IMR-90 (cell line): ENCODE results near the gene SAPCD1. TPM values are rescaled to one million over a fixed set of nuclear protein-coding genes. Genes with fewer than 3 reads are reported as not detected.

Experiments used
- ATAC-seq: fragments of 200-7000 bp; cut with Tn5 transposase; 2 replicates; pipeline ENCODE4 v1.9.1; 2020; ENCODE audit warnings: low read depth, mild to moderate bottlenecking, moderate library complexity
- BruUV-seq: library from RNA; stranded (reverse); fragments of 400-500 nt; replicated peaks from 2 replicates; lab custom pipeline; 2021; lab: Mats Ljungman, UMichigan
- CTCF ChIA-PET: fragments of 300-600 bp; formaldehyde crosslinking; extraction: SDS; loops from one replicate; lab custom pipeline; 2021; ENCODE audit warnings: antibody characterized with exemption; lab: Yijun Ruan, JAX
- POLR2A ChIA-PET: fragments of 300-600 bp; sonication (Branson Sonifier 250); formaldehyde crosslinking; loops from one replicate; lab custom pipeline; 2022; ENCODE audit warnings: antibody characterized with exemption; ENCODE audit not compliant: unreplicated experiment; lab: Charles Lee
- DNase-seq: peaks from one replicate; pipeline ENCODE4 v3.0.0; 2013
- H2AFZ ChIP-seq: replicated peaks from 2 replicates; pipeline ENCODE3; 2013; ENCODE audit warnings: low read length, mild to moderate bottlenecking; ENCODE audit not compliant: poor library complexity
- H2AK5ac ChIP-seq: 2 replicates; pipeline ENCODE4 v1.6.1; 2013; ENCODE audit warnings: low read depth, low read length, inconsistent platforms
- H2AK9ac ChIP-seq: replicated peaks from 2 replicates; pipeline ENCODE3; 2013; ENCODE audit warnings: mild to moderate bottlenecking, low read depth, low read length, moderate library complexity; ENCODE audit not compliant: poor library complexity
- H2BK120ac ChIP-seq: 2 replicates; pipeline ENCODE4 v1.6.1; 2013; ENCODE audit warnings: low read depth, low read length, inconsistent platforms
- H2BK15ac ChIP-seq: 3 replicates; pipeline ENCODE4 v1.6.1; 2013; ENCODE audit warnings: low read depth, low read length, inconsistent platforms
- H2BK20ac ChIP-seq: 2 replicates; pipeline ENCODE4 v1.6.1; 2013; ENCODE audit warnings: low read depth, mild to moderate bottlenecking, inconsistent platforms, low read length, moderate library complexity
- H2BK5ac ChIP-seq: 2 replicates; pipeline ENCODE4 v1.6.1; 2013; ENCODE audit warnings: mild to moderate bottlenecking, low read depth, low read length, inconsistent platforms; ENCODE audit not compliant: poor library complexity, severe bottlenecking
- H3K14ac ChIP-seq: replicated peaks from 2 replicates; pipeline ENCODE4 v1.6.1; 2013; ENCODE audit warnings: low read depth, low read length, inconsistent platforms
- H3K18ac ChIP-seq: 2 replicates; pipeline ENCODE4 v1.6.1; 2013; ENCODE audit warnings: low read depth, low read length, control low read depth
- H3K23ac ChIP-seq: 2 replicates; pipeline ENCODE4 v1.6.1; 2013; ENCODE audit warnings: low read depth, low read length, inconsistent platforms
- H3K27ac ChIP-seq: 2 replicates; pipeline ENCODE4 v1.5.1; 2013; ENCODE audit warnings: mild to moderate bottlenecking, control low read depth, low read length; ENCODE audit not compliant: insufficient read depth
- H3K27me3 ChIP-seq: 2 replicates; pipeline ENCODE4 v1.6.1; 2013; ENCODE audit warnings: low read length; ENCODE audit not compliant: control insufficient read depth, insufficient read depth
- H3K36me3 ChIP-seq: 2 replicates; pipeline ENCODE4 v1.6.1; 2013; ENCODE audit warnings: low read length, mixed read lengths; ENCODE audit not compliant: control insufficient read depth, insufficient read depth
- H3K4ac ChIP-seq: 2 replicates; pipeline ENCODE4 v1.6.1; 2013; ENCODE audit warnings: low read depth, low read length, inconsistent platforms
- H3K4me1 ChIP-seq: 2 replicates; pipeline ENCODE4 v1.6.1; 2013; ENCODE audit warnings: low read length, mixed read lengths; ENCODE audit not compliant: control insufficient read depth, insufficient read depth
- H3K4me2 ChIP-seq: 2 replicates; pipeline ENCODE4 v1.6.1; 2013; ENCODE audit warnings: low read depth, mild to moderate bottlenecking, control low read depth, low read length, moderate library complexity
- H3K4me3 ChIP-seq: 2 replicates; pipeline ENCODE4 v1.5.1; 2013; ENCODE audit warnings: low read depth, mild to moderate bottlenecking, control low read depth, low read length, moderate library complexity; ENCODE audit not compliant: insufficient read depth
- H3K56ac ChIP-seq: 2 replicates; pipeline ENCODE4 v1.6.1; 2013; ENCODE audit warnings: low read length, inconsistent platforms; ENCODE audit not compliant: insufficient read depth; ENCODE audit errors: extremely low read depth
- H3K79me1 ChIP-seq, 2 experiments: 2 replicates each; pipeline ENCODE4 v1.6.1; 2013; ENCODE audit warnings: low read length in 2 of 2, inconsistent platforms in 1 of 2, low read depth in 1 of 2
- H3K9ac ChIP-seq: 2 replicates; pipeline ENCODE4 v1.6.1; 2013; ENCODE audit warnings: low read depth, low read length, control low read depth
- H3K9me1 ChIP-seq: 2 replicates; pipeline ENCODE4 v1.6.1; 2013; ENCODE audit warnings: low read length, inconsistent platforms; ENCODE audit not compliant: insufficient read depth
- H3K9me3 ChIP-seq: 2 replicates; pipeline ENCODE4 v1.6.1; 2013; ENCODE audit warnings: low read length; ENCODE audit not compliant: control insufficient read depth, insufficient read depth
- H4K20me1 ChIP-seq: 2 replicates; pipeline ENCODE4 v1.6.1; 2013; ENCODE audit warnings: low read length, inconsistent platforms; ENCODE audit not compliant: insufficient read depth
- H4K5ac ChIP-seq: 2 replicates; pipeline ENCODE4 v1.6.1; 2013; ENCODE audit warnings: mild to moderate bottlenecking, low read depth, low read length, control low read depth
- H4K8ac ChIP-seq, 2 experiments: 2 replicates each; pipeline ENCODE4 v1.6.1; 2013; ENCODE audit warnings: low read depth in 2 of 2, low read length in 2 of 2, control low read depth in 1 of 2, inconsistent platforms in 1 of 2
- H4K91ac ChIP-seq: 2 replicates; pipeline ENCODE4 v1.6.1; 2013; ENCODE audit warnings: low read depth, low read length, inconsistent platforms; ENCODE audit not compliant: insufficient read depth
- BHLHE40 ChIP-seq: fragments of 150-350 bp; IDR thresholded peaks from 2 replicates; pipeline ENCODE4 v1.6.1; 2016; ENCODE audit warnings: mild to moderate bottlenecking, low read depth, low read length
- CEBPB ChIP-seq: IDR thresholded peaks from 2 replicates; pipeline ENCODE4 v1.6.1; 2012; ENCODE audit warnings: low read depth, low read length, improper control_type of control experiment
- CHD1 ChIP-seq: IDR thresholded peaks from 2 replicates; pipeline ENCODE4 v1.6.1; 2012; ENCODE audit warnings: low read depth, low read length, improper control_type of control experiment
- ELK1 ChIP-seq: fragments of 150-350 bp; IDR thresholded peaks from 2 replicates; pipeline ENCODE4 v1.6.1; 2016; ENCODE audit warnings: low read depth, mild to moderate bottlenecking, low read length, moderate library complexity, borderline replicate concordance
- FOS ChIP-seq: fragments of 150-350 bp; IDR thresholded peaks from 2 replicates; pipeline ENCODE4 v1.6.1; 2016; ENCODE audit warnings: low read depth, low read length
- MAFK ChIP-seq: IDR thresholded peaks from 2 replicates; pipeline ENCODE4 v1.6.1; 2012; ENCODE audit warnings: low read depth, low read length, improper control_type of control experiment
- MAZ ChIP-seq: IDR thresholded peaks from 2 replicates; pipeline ENCODE4 v1.6.1; 2012; ENCODE audit warnings: low read depth, mild to moderate bottlenecking, low read length, improper control_type of control experiment, moderate library complexity, borderline replicate concordance
- MXI1 ChIP-seq: IDR thresholded peaks from 2 replicates; pipeline ENCODE4 v1.6.1; 2012; ENCODE audit warnings: low read depth, mild to moderate bottlenecking, low read length, moderate library complexity, borderline replicate concordance
- NFE2L2 ChIP-seq: fragments of 150-350 bp; IDR thresholded peaks from 2 replicates; pipeline ENCODE4 v1.6.1; 2016; ENCODE audit warnings: low read depth, mild to moderate bottlenecking, low read length
- POLR2A ChIP-seq: IDR thresholded peaks from 2 replicates; pipeline ENCODE4 v1.6.1; 2012; ENCODE audit warnings: mild to moderate bottlenecking, low read depth, low read length
- RAD21 ChIP-seq: IDR thresholded peaks from 2 replicates; pipeline ENCODE4 v1.6.1; 2012; ENCODE audit warnings: low read length, improper control_type of control experiment
- RCOR1 ChIP-seq: IDR thresholded peaks from 2 replicates; pipeline ENCODE4 v1.6.1; 2012; ENCODE audit warnings: mild to moderate bottlenecking, low read length, improper control_type of control experiment; ENCODE audit not compliant: insufficient replicate concordance
- RFX5 ChIP-seq: IDR thresholded peaks from 2 replicates; pipeline ENCODE4 v1.8.0; 2012; ENCODE audit warnings: low read depth, mild to moderate bottlenecking, low read length, moderate library complexity
- USF2 ChIP-seq: fragments of 150-350 bp; IDR thresholded peaks from 2 replicates; pipeline ENCODE4 v1.6.1; 2017; ENCODE audit warnings: mild to moderate bottlenecking, antibody characterized with exemption, low read length, low read depth
- WGBS, 2 experiments: methylation state at CpG; one replicate each; pipeline versions ENCODE4 v1.1.5 to v1.1.7; 2013; ENCODE audit warnings: missing lambda C conversion rate in 2 of 2; ENCODE audit not compliant: insufficient read length in 1 of 2; ENCODE audit errors: extremely low coverage in 2 of 2; 5-methylcytosine and 5-hydroxymethylcytosine counted together
- dilution Hi-C: fragments of 300-500 bp; cut with HindIII; formaldehyde crosslinking; loops from one replicate; pipeline ENCODE4 v1.14.3; 2018; ENCODE audit warnings: low sequenced_read_pairs; ENCODE audit not compliant: unreplicated experiment
- in situ Hi-C: fragments of 300-500 bp; cut with MboI; formaldehyde crosslinking; loops from 3 replicates; pipeline ENCODE4 v1.14.3; 2019; ENCODE audit warnings: low sequenced_read_pairs, inconsistent platforms, mixed read lengths
- intact Hi-C: fragments of 100-400 bp; cut with micrococcal nuclease; formaldehyde crosslinking; loops from 2 replicates; pipeline ENCODE4 v1.10.0; 2022
- polyA plus RNA-seq, 3 experiments: library from polyadenylated mRNA; depleted of rRNA; stranded (reverse); fragments of >200 nt; gene quantifications; 2 replicates each; pipeline ENCODE4 v1.2.3, GENCODE V29; 2012; ENCODE audit warnings: low replicate concordance in 1 of 3
- total RNA-seq: library from RNA; depleted of rRNA; stranded (reverse); fragments of >200 nt; gene quantifications from 2 replicates; pipeline ENCODE4 v1.2.3, GENCODE V29; 2012
- TF ChIP-seq, protein P1 (sequence below): conservative IDR thresholded peaks from 2 replicates; pipeline ENCODE4 v1.5.1; 2012; ENCODE audit warnings: mild to moderate bottlenecking, low read depth, low read length, improper control_type of control experiment

Gene SAPCD1
- total and polyA plus RNA-seq, 2 of the 4 experiments (the other 2 are of a cell fraction), result 2.3 TPM; not detected in 1

DNA sequence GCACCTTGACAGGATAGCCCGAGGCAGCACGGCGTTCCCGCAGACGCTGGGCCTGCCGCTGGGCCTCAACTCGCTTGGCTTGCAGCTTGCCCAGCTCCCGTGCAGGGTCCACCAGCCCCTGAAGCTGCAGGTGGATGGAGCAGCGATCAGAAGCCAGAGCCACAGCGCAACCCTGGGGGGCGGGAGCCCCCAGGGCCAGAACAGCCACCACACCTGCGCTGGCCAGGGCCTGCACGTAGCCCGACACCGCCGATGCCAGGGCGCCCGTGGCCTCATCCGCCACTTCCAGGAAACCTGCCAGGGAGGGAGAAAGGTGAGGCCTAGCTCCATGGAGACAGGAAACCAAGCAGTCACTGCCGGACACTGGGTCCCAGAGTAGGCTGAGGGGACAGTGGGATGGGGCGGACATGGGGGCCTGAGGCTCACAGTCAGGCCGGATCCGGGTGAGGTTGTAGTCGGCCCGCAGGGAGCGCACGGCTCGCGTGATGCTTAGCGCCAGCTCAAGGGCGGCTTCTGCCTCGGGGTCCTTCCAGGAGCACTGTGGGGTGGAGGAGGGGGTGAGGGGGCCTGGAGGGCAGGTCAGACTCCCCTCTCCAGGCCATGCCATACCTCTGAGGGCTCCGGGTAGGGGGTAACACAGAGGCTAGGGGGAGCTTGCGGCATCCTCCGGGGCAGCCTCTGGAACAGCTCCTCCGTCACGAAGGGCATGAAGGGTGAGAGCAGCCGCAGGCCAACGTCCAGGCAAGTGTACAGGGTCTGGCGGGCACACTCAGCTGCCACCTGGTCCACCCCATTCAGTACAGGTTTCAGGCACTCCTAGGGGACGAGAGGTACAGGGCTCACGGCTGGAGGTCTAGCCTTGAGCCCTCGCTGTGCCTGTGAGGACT lies 16.8 kb downstream of the SAPCD1 start:
- H3K9ac ChIP-seq, result no peak overlapping the region
- no peak overlapping the region for H2BK5ac ChIP-seq
- H3K4me1 ChIP-seq, result peaks cover 10% of the 10 kb centered on the region
- no peaks in the 10 kb centered on the region for H3K9me3 ChIP-seq
- 0 out of 2 replicates have a peak, but pooled peaks cover 8% of the 10 kb centered on the region for H3K9me1 ChIP-seq
- POLR2A ChIA-PET, result no interaction called here
- H2BK20ac ChIP-seq, result no peak overlapping the region
- H3K27me3 ChIP-seq, result no peaks in the 10 kb centered on the region
- no peak overlapping the region for H4K5ac ChIP-seq
- no peak overlapping the region for H2AK9ac ChIP-seq
- BruUV-seq, result no TSS peak
- no peak for ATAC-seq
- no peak overlapping the region for H2BK15ac ChIP-seq
- no peak overlapping the region for H2AK5ac ChIP-seq
- H3K18ac ChIP-seq, result no peak overlapping the region
- H3K4ac ChIP-seq, result no peak overlapping the region
- dilution Hi-C loops (no loop called here), intact Hi-C loops (no loop called here), in situ Hi-C loops (no loop called here)
- 94% methylated on average over 18 of the region's 43 CpGs; no CpG with 5 or more reads in 1 of the 2 experiments for WGBS, 2 experiments
- H3K27ac ChIP-seq, result no peak overlapping the region
- no peak overlapping the region for H3K4me2 ChIP-seq
- H2AFZ ChIP-seq, result no peak overlapping the region
- H3K4me3 ChIP-seq, result no peak overlapping the region
- no peak for DNase-seq
- peaks cover 53% of the 10 kb centered on the region for H3K36me3 ChIP-seq
- no peaks in the 10 kb centered on the region for H4K20me1 ChIP-seq
- H2BK120ac ChIP-seq, result no peak overlapping the region
- H3K79me1 ChIP-seq, result 0 out of 4 replicates have a peak, but pooled peaks cover 0 to 6% of the 10 kb centered on the region in 2 experiments
- H3K23ac ChIP-seq, result no peak overlapping the region
- no peak overlapping the region for H4K8ac ChIP-seq
- no peak overlapping the region for H4K91ac ChIP-seq
- H3K56ac ChIP-seq, result no peak overlapping the region
- CTCF ChIA-PET, result interaction anchor here (0.7 kb wide), 1 partner anchor 12 kb away, joined by 3 read pairs; no protein-coding TSS in a partner anchor
- no peak overlapping the region for H3K14ac ChIP-seq
- TF ChIP-seq CHD1 (no peak), POLR2A (no peak), RFX5 (no peak), MXI1 (no peak), CEBPB (no peak), MAZ (no peak), FOS (no peak), USF2 (no peak), ELK1 (no peak), RCOR1 (no peak), RAD21 (no peak), MAFK (no peak), BHLHE40 (no peak), NFE2L2 (no peak)
- TF ChIP-seq, protein P1, sequence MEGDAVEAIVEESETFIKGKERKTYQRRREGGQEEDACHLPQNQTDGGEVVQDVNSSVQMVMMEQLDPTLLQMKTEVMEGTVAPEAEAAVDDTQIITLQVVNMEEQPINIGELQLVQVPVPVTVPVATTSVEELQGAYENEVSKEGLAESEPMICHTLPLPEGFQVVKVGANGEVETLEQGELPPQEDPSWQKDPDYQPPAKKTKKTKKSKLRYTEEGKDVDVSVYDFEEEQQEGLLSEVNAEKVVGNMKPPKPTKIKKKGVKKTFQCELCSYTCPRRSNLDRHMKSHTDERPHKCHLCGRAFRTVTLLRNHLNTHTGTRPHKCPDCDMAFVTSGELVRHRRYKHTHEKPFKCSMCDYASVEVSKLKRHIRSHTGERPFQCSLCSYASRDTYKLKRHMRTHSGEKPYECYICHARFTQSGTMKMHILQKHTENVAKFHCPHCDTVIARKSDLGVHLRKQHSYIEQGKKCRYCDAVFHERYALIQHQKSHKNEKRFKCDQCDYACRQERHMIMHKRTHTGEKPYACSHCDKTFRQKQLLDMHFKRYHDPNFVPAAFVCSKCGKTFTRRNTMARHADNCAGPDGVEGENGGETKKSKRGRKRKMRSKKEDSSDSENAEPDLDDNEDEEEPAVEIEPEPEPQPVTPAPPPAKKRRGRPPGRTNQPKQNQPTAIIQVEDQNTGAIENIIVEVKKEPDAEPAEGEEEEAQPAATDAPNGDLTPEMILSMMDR, result no peak
